Measurements from ENCODE around the gene NPY4R. TPM values are rescaled to one million over a fixed set of nuclear protein-coding genes. Genes with fewer than 3 reads are reported as not detected.
"Not testable (repeated sequence)": the region's sequence is repeated elsewhere in the genome, so short reads cannot be mapped to it uniquely, and the experiment has no call there.

NPY4R gene
- total RNA-seq (2014; rRNA removed; shearing (Covaris generic)) = not detected in 2 replicates
- not detected in 2 replicates for polyA plus RNA-seq (2014; cell fraction: nucleus; rRNA removed)

- DNase-seq (ENCODE audit: extremely low read depth, low read depth) = not testable (repeated sequence)
Measured at GRCh38 chr10:46465765-46466164, at the start of gene NPY4R. NPY4R (minus strand) TSS chr10:46465958; CDS start chr10:46462635, 3,323 bp downstream.

GRCh38 chr10:46515366-46515765 is 49.6 kb upstream of the NPY4R start:
- DNase-seq (ENCODE audit: extremely low read depth, low read depth) = no peak

GRCh38 chr10:46514899-46515298 is 49.1 kb upstream of the NPY4R start:
- no peak for DNase-seq (ENCODE audit: extremely low read depth, low read depth)

- no peak for DNase-seq (ENCODE audit: extremely low read depth, low read depth)
Measured at GRCh38 chr10:46514431-46514861, 48.7 kb upstream of the NPY4R start.

GRCh38 chr10:46513333-46513732 is 47.6 kb upstream of the NPY4R start:
- not testable (repeated sequence) for DNase-seq (ENCODE audit: extremely low read depth, low read depth)

- DNase-seq (ENCODE audit: extremely low read depth, low read depth) = not testable (repeated sequence)
Measured at GRCh38 chr10:46512725-46513124, 47.0 kb upstream of the NPY4R start.

GRCh38 chr10:46512002-46512401 is 46.2 kb upstream of the NPY4R start:
- not testable (repeated sequence) for DNase-seq (ENCODE audit: extremely low read depth, low read depth)

GRCh38 chr10:46499990-46500389 is 34.2 kb upstream of the NPY4R start:
- DNase-seq (ENCODE audit: extremely low read depth, low read depth) = not testable (repeated sequence)

- not testable (repeated sequence) for DNase-seq (ENCODE audit: extremely low read depth, low read depth)
Measured at GRCh38 chr10:46498985-46499703, 33.4 kb upstream of the NPY4R start.

GRCh38 chr10:46497878-46498277 is 32.1 kb upstream of the NPY4R start:
- not testable (repeated sequence) for DNase-seq (ENCODE audit: extremely low read depth, low read depth)

- DNase-seq (ENCODE audit: extremely low read depth, low read depth) = not testable (repeated sequence)
Measured at GRCh38 chr10:46497401-46497800, 31.6 kb upstream of the NPY4R start.

- DNase-seq (ENCODE audit: extremely low read depth, low read depth) = not testable (repeated sequence)
Measured at GRCh38 chr10:46491364-46492114, 25.8 kb upstream of the NPY4R start.

- DNase-seq (ENCODE audit: extremely low read depth, low read depth) = not testable (repeated sequence)
Measured at GRCh38 chr10:46490285-46490684, 24.5 kb upstream of the NPY4R start.

- not testable (repeated sequence) for DNase-seq (ENCODE audit: extremely low read depth, low read depth)
Measured at GRCh38 chr10:46486459-46486858, 20.7 kb upstream of the NPY4R start.

- not testable (repeated sequence) for DNase-seq (ENCODE audit: extremely low read depth, low read depth)
Measured at GRCh38 chr10:46474746-46475320, 9.1 kb upstream of the NPY4R start.

- DNase-seq (ENCODE audit: extremely low read depth, low read depth) = not testable (repeated sequence)
Measured at GRCh38 chr10:46473758-46474157, 8.0 kb upstream of the NPY4R start.

GRCh38 chr10:46470134-46470533 is 4.4 kb upstream of the NPY4R start:
- DNase-seq (ENCODE audit: extremely low read depth, low read depth) = not testable (repeated sequence)

GRCh38 chr10:46468119-46468809 is 2.5 kb upstream of the NPY4R start:
- not testable (repeated sequence) for DNase-seq (ENCODE audit: extremely low read depth, low read depth)

GRCh38 chr10:46463608-46464007 is 2.1 kb downstream of the NPY4R start:
- DNase-seq (ENCODE audit: extremely low read depth, low read depth) = not testable (repeated sequence)

GRCh38 chr10:46462276-46462675 is 3.5 kb downstream of the NPY4R start:
- DNase-seq (ENCODE audit: extremely low read depth, low read depth) = not testable (repeated sequence)

GRCh38 chr10:46459579-46459978 is 6.2 kb downstream of the NPY4R start:
- DNase-seq (ENCODE audit: extremely low read depth, low read depth) = not testable (repeated sequence)
